Activated CD4-positive, alpha-beta T cell treated with anti-CD3 and anti-CD28 coated beads, Interleukin-2, amount 50 U/mL, for 1 hour (primary cell): ENCODE results near the gene ATP2B2.
A peak's percentile ranks its signal among the peaks of the same experiment; 100 is the strongest.

ENCODE experiments used
- DNase-seq: peaks from one replicate; pipeline ENCODE4 v3.0.0-alpha.2; 2020

ATP2B2 gene

GRCh38 chr3:10289787-10290355 is 215.5 kb downstream of the ATP2B2 start:
- DNase-seq, result no peak

DNA sequence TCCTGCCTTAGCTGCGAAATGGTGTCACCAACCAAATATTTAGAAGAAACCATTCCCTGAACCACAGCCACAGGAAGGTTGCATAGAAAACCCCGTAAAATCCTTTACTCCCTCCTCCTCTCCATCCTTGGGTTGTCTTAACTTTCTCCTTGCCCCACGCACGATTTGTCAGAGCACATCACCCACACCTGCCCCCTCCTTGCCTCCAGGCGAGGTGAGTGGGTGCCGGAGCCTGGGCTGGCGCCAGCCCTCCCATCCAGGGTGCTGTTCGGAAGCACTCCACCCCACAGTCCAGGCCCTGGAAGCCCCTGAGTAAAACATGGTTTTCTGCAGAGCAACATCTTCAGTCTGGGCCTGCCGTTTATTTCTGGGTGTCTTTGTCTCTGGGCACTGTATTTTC is 216.3 kb downstream of the ATP2B2 start:
- no peak for DNase-seq

GRCh38 chr3:10288575-10288960 is 216.8 kb downstream of the ATP2B2 start:
- DNase-seq, result no peak

DNA sequence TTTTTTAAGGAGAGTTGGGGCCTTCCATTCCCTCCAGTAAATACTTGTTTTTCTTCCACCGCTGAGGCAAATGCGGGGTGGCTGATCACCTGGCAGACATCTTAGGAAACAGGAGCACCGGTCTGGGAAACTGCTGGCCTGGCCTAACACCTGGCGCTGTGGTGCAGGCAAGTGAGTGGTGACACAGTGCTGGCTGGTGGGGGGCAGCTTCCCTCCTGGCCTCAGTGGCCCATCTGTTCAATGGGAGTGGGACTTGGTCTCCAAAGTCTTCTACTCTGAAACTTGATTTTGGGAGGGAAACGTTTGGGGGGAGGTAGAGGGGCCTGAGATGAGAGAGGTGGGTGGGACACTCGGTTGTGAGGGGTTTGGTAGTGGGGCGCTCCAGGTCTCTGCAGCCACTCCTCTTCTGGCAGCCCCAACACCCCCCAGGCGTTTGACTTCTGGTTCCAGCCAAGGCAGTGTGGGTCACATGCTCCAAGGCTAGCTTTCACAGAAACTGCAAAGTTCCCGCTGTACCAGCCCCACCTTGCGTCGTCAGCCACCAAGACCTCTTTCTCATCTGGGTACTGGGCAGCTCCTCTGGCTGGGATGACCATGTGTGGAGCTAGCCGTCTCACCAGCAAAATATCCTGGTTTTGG is 217.3 kb downstream of the ATP2B2 start:
- no peak for DNase-seq

GRCh38 chr3:10286596-10287295 is 218.6 kb downstream of the ATP2B2 start:
- DNase-seq, result no peak

DNA sequence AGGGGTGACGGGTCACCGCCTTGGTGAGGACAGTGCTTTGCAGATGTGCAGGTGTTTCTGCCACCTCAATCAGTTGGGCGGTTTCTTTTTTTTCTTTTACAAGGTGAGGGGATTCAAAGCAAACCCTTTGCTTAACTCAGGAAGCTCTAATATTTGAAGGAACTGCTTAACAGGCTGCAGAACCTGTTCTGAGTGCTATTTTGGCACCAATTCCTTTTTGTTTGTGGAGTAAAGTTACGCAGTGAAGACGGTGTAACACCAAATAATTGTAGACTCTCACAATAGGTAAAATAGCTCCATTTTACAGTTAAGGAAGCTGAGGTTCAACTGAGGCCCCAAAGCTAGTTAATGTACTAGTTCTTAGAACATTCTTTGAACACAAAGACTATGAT is 219.3 kb downstream of the ATP2B2 start:
- no peak for DNase-seq

DNA sequence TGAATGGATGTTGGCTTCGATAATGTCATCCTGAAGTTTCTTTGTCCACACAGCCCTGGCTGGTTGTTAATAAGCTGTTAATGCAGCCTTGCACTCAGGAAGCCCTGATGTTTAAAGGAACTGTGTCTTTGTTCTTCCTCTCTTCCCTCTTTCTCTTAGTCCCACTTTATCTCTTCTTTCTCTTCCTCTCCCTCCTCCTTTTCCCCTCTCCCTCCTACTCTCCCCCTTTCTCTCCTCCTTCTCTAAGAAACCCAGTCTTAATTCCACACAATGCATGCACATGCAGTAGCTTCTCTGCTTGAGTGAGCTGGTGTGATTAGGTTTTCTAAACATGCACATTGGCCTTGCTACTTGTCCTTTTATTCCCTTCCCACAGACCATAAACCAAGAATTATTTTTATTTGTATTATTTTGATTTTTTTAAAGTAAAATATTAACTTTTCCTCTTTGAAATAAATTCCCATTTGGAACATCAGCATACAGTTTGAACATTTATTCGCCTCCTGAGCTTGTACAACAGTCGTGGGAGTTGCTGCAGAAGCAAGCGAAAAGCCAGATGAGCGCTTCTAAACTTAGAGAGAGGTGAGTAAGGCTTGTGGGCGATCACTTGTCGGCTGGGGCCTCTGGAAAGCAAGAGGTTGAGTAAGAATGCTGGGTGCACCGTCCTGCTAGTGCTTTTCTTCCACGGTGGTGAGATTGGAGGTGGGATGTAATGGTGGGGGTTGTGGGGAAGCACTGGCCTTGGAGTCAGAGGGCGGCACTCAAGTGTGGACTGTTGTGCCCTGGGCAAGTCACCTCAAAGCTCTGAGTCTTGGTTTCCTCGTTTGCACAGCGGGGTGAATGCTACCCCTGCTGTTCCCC is 219.9 kb downstream of the ATP2B2 start:
- no peak for DNase-seq

- peak; percentile 46 for DNase-seq
These were observed 220.9 kb downstream of the ATP2B2 start for GRCh38 chr3:10284496-10284895.

GRCh38 chr3:10283638-10284037 is 221.7 kb downstream of the ATP2B2 start:
- no peak for DNase-seq

GRCh38 chr3:10281951-10282350 is 223.4 kb downstream of the ATP2B2 start:
- no peak for DNase-seq

- DNase-seq, result no peak
These were observed 224.8 kb downstream of the ATP2B2 start for GRCh38 chr3:10280571-10280970.

GRCh38 chr3:10280177-10280529 is 225.2 kb downstream of the ATP2B2 start:
- no peak for DNase-seq

- no peak for DNase-seq
These were observed 225.8 kb downstream of the ATP2B2 start for GRCh38 chr3:10279384-10280176.

- DNase-seq, result no peak
These were observed 226.9 kb downstream of the ATP2B2 start for GRCh38 chr3:10278501-10278900.

DNA sequence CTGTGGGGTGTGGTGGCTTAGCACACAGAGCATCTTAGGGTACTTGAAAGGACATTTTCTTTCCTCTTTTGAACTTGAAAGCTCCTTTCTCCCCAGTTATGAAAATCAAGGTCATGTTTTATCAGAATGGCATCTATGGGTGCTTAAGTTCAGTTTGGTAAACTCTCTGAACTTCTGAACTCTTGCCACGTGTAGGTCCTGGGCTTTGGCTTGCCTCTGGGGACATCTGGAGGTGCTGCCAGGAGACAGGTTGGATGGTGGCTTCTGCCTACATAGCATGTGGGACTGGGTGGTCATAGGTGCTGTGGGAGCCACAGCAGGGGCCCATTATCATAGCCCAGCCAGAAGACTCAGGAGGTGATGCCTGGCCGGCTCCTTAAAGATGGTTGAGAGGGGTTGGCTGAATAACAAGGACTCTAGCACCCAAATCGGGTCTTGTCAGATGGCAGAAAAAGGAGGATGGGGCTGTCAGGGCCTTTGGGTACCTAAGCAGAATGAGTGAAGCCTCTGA is 228.2 kb downstream of the ATP2B2 start:
- DNase-seq, result no peak

DNA sequence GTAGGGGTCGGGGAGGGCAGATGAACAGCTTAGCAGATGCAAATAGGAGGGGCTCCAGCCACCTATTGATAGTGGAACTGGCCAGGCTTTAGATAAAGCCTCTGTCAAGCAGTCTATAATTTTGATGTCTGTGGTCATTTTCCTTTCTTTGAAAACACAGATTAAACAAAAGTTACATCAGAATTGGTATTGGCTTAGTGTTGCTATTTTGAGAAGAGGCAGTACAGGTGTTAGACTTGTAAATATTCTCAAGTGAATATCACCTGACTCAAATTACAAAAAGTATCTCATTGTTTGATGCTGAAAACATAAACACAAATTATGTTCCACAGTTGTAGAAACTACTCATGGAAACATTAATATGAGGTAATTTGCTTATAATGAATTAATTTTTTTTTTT is 230.8 kb downstream of the ATP2B2 start:
- DNase-seq, result no peak
